C4-2B (cell line): ENCODE data around the gene CRB1.

Experiments
- H3K27ac ChIP-seq: fragments of 450-650 bp; 2 replicates; pipeline ENCODE4 v1.5.1; 2017
- ZFX ChIP-seq: fragments of 450-650 bp; IDR thresholded peaks from 2 replicates; pipeline ENCODE4 v1.6.1; 2017
- TF ChIP-seq, protein P1 (sequence below): fragments of 450-650 bp; conservative IDR thresholded peaks from 2 replicates; pipeline ENCODE4 v1.5.1; 2017; ENCODE audit warnings: mild to moderate bottlenecking

The CRB1 gene

DNA sequence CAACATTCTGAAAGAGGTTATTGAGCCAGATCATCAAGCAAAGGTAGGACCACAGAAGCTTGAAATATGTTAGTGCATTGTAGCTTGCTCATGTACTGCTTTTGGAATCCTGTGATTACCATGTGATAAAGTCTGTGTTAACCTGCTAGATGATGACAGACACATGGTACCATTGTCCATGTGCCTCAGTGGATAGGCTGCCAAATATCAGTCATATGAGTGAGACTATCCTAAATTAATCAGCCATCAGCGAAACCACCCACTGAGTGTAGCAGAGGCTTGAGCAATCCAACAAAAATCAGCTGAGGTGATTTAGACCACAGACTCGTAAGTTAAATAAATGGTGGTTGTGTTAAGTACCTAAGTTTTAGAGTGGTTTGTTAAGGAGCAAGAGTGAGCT, 32.7 kb upstream of the CRB1 start:
- no peak for TF ChIP-seq ZFX
- TF ChIP-seq, protein P1, sequence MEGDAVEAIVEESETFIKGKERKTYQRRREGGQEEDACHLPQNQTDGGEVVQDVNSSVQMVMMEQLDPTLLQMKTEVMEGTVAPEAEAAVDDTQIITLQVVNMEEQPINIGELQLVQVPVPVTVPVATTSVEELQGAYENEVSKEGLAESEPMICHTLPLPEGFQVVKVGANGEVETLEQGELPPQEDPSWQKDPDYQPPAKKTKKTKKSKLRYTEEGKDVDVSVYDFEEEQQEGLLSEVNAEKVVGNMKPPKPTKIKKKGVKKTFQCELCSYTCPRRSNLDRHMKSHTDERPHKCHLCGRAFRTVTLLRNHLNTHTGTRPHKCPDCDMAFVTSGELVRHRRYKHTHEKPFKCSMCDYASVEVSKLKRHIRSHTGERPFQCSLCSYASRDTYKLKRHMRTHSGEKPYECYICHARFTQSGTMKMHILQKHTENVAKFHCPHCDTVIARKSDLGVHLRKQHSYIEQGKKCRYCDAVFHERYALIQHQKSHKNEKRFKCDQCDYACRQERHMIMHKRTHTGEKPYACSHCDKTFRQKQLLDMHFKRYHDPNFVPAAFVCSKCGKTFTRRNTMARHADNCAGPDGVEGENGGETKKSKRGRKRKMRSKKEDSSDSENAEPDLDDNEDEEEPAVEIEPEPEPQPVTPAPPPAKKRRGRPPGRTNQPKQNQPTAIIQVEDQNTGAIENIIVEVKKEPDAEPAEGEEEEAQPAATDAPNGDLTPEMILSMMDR: no peak
- H3K27ac ChIP-seq: no peak overlapping the region

- H3K27ac ChIP-seq: no peak overlapping the region
- TF ChIP-seq, protein P1: no peak
- TF ChIP-seq ZFX: no peak
Observed at GRCh38 chr1:197247465-197247864, 20.6 kb upstream of the CRB1 start.

GRCh38 chr1:197249324-197249723, 18.7 kb upstream of the CRB1 start:
- no peak overlapping the region for H3K27ac ChIP-seq
- TF ChIP-seq, protein P1: no peak
- no peak for TF ChIP-seq ZFX

GRCh38 chr1:197250616-197251015, 17.4 kb upstream of the CRB1 start:
- TF ChIP-seq ZFX: no peak
- TF ChIP-seq, protein P1: no peak
- H3K27ac ChIP-seq: no peak overlapping the region

GRCh38 chr1:197252973-197253372, 15.1 kb upstream of the CRB1 start:
- H3K27ac ChIP-seq: no peak overlapping the region
- TF ChIP-seq ZFX: no peak
- TF ChIP-seq, protein P1: no peak

- H3K27ac ChIP-seq: no peak overlapping the region
- no peak for TF ChIP-seq ZFX
- TF ChIP-seq, protein P1: no peak
Observed at GRCh38 chr1:197254866-197255265, 13.2 kb upstream of the CRB1 start.

GRCh38 chr1:197264936-197265567, 3.0 kb upstream of the CRB1 start:
- no peak overlapping the region for H3K27ac ChIP-seq
- no peak for TF ChIP-seq ZFX
- TF ChIP-seq, protein P1: no peak
